GM04504 (cell line): ENCODE results near the gene WTIP.
"Not testable (repeated sequence)": the region's sequence is repeated elsewhere in the genome, so short reads cannot be mapped to it uniquely, and the experiment has no call there.

Experiments used
- DNase-seq: peaks from one replicate; pipeline ENCODE4 v3.0.0-alpha.2; 2012; ENCODE audit warnings: low read depth

WTIP gene

DNA sequence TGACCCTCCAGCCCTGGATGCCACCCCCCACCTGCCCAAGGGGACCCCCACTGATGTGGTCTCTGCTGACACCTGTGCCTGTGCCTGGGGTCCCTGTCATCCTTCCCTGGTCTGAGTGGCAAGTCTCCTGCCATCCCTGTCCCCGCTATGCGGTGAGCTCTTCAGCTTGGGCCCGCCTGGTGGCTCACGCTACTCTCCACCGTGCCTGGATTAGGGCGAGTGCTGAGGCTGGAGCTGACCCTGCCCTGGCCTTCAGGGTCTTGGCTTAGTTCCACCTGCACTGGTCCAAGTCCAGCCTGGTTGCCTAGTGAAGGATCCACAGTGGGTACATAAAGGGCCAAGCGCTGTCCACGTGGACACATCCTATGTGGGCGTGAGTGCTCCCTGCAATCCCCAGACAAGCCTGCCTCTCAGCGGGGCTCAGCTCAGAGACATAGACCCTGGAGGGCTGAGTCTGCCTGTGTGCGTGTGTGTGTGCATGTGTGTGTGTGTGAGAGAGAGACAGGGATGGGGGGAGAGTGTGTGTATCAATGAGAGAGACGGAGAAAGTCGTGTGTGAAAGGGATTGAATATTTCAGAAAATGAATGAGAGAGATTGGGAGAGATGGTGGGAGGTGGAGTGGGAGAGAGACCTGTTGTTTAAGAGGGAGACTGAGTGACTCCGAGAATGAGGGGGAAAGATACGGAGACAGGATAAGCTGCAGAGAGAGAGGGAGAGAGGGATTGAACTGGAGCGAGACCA is 22.1 kb downstream of the WTIP start:
- DNase-seq: no peak

GRCh38 chr19:34504273-34504808 is 22.8 kb downstream of the WTIP start:
- no peak for DNase-seq

GRCh38 chr19:34504809-34505291 is 23.3 kb downstream of the WTIP start:
- no peak for DNase-seq

- DNase-seq: no peak
These were observed 23.9 kb downstream of the WTIP start for GRCh38 chr19:34505321-34506025.

DNA sequence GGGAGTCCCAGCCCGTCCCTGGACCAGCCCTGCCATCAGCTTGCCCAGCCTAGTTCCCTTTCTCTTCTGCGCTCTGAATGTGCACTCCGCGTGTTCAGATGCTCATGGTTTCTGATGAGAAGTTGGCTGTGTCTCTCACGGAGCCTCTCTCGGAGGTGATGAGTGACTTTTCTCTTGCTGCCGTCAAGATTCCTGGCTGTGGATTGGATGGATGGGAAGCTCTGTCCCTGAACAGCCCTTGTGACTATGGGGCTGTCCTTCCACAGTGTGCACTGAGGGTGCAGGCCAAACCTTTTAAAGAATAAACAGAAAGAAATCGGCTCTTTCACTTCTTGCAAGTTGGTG is 24.4 kb downstream of the WTIP start:
- no peak for DNase-seq

DNA sequence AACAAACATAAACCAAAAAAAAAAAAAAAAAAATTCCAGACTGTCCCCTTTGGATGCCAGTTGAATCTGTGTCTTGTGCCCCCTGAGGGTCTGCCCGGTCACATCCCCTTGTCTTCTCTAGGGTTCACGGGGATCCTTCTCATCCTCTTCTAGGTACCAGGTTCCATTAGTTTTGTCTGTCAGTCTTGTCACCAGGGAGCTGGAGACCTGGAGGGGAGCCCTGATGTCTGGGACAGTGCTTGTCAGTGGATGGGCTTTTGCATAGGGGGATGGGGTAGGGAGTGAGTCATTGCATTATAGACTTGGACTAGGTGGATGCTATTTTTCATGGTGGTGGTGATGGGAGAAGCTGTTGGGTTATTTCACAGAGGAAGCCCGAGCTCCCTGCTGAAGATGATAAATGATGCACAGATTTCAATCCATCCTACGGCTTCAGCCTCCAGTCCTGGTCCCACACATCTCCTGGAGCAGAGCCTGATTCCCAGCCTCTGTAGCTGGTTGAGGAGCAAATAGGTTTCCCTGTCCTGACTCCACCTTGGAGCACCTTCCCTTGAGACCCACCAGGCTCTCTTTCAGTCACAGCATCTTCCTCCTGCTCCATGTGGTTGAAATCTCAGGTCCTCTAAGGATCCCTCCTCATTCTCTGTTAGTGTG is 26.0 kb downstream of the WTIP start:
- no peak for DNase-seq

DNA sequence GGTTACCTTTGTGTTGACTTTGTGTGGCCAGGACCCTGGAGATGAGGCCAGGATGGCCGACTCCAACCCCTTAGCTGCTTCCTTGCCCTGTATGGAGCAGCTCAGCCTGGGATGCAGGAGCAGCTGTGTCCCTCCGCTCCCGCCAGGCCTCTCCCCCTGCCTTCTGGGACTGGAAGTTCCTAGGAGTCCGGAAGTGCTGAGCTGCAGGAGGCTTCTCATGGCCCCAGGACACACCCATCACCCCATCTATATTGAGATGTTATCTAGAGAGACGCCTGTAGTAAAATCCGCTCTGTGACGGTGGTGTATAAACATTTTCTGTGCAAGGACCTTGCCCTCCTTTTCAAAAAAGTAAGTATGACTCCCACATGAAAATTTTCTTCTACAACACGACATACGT is 27.0 kb downstream of the WTIP start:
- DNase-seq: no peak

- not testable (repeated sequence) for DNase-seq
These were observed 29.3 kb downstream of the WTIP start for GRCh38 chr19:34510904-34511303.

DNA sequence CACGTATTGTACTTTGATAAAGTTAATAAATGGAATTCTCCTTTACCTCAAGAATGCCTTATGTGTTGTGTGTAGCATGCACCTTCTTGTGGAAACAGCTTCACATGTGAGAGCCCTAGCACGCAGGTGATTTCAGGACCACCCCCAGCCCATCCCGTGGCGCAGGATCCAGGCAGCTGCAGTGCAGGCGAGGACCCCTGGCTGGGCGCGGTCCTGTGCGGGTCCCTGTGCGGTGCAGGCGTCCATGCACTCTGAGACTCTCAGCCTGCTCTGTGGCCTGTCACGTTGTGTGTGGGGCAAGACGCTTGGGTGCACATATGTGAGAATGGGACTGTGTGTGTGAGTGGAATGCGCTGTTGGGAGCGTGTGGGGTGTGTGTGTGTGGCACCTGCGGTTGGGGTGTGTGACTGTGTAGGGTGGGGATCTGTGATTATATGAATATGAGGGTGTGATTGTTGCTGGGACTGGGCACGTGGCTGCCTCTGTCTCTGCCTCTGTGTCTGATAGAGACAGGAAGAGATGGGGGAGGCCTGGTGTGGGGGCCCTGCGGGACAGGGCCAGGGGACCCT is 30.8 kb downstream of the WTIP start:
- DNase-seq: no peak

DNA sequence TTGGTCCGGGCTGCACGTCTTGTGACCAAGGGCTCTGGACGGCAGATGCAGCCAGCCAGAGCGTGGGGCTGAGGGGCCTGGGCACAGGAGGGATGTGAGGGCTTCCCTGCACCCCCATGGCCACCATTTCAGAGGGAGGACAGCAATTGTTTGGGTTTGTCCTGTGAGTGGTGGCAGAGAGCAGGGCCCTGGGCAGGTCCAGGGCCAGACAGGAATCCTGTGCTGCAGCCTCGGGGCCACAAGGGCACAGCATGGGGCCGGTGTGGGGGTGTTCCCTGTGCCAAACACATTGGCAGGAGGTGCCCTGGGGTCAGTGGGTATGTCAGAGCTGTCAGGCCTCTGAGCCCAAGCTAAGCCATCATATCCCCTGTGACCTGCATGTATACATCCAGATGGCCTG is 32.2 kb downstream of the WTIP start:
- DNase-seq: no peak

- no peak for DNase-seq
These were observed 38.0 kb downstream of the WTIP start for GRCh38 chr19:34519602-34520001.

DNA sequence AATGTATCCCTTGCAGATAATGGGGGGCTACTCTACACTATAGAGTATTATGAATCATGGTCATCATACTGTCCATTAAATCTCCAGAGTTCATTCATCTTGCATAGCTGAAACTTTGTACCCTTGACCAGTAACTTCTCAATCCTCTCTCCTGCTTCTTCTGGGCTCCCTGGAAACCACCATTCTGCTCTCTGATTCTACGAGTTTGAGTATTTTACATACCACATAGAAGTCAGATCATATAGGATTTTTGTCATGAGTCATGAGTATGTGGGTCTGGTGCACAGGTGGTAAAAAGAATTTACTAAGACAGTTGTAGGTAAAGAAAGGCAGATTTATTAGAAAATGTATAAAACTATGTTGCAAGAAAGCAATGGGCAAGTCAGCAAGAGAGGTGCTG is 41.9 kb downstream of the WTIP start:
- no peak for DNase-seq

- no peak for DNase-seq
These were observed 43.4 kb downstream of the WTIP start for GRCh38 chr19:34525001-34525400.

GRCh38 chr19:34534206-34534605 is 52.6 kb downstream of the WTIP start:
- DNase-seq: no peak

DNA sequence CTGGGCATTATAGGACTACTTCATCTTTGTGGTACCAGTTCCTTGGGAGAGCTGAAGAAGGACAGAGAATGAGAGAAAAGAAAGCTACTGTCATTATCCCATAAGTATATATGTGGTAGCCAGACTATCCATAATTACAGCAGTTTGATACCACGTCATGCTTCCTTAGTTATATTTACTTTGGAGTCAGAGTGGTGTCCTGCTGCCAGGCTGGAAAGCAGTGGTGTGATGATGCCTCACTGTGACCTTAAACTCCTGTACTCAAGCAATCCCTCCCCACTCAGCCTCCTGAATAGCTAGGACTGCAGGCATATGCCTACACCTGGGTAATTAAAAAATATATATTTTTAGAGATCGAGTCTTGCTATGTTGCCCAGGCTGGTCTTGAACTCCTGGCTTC is 57.8 kb downstream of the WTIP start:
- DNase-seq: no peak

DNA sequence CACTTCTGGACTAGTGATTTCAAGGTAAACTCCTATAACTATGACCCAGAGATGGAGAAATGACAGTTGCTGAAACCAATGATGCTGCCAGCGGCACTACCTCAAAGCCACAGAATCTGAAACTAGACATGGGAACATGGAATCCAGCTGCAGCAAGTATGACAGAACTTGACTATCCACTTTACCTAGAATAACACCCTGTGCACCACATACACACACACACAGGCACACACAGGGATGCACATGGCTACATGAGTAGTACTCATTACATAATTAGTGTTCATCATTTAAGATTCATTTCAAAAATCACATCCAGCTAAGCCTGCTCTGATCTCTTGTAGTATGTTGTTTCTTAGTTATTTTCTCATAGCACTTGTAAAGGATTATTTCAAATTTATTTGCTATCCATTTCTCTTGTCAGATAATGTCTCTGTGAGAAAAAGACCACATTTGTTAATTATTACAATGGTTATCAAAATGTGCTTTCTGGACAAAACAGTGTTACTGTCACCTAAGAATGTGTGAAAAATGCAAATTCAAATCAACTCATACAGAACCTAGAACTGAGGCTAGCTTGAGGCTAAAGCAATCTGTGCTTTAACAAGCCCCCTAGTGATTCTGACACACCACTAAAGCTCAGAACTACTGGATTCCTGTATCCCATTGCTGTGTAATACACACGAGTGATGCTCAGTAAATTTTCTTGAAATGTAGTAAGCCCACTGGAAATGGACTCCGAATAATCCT is 59.4 kb downstream of the WTIP start:
- no peak for DNase-seq

DNA sequence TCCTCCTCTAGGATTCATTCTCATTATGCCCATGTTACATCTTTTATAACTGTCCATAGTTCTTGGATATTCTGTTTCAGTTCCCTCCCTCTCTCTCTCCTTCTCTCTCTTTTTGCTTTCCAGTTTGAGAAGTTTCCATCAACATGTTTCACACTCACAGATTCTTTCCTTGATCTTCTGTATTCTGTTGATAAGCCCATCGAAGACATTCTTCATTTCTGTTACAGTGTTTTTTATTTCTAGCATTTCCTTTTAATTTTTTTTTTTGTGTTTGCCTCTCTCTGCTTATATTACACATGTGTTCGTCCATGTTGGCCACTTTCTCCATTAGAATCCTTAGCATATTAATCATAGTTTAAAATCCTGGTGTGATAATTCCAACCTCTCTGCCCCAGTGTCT is 68.3 kb downstream of the WTIP start:
- DNase-seq: no peak

DNA sequence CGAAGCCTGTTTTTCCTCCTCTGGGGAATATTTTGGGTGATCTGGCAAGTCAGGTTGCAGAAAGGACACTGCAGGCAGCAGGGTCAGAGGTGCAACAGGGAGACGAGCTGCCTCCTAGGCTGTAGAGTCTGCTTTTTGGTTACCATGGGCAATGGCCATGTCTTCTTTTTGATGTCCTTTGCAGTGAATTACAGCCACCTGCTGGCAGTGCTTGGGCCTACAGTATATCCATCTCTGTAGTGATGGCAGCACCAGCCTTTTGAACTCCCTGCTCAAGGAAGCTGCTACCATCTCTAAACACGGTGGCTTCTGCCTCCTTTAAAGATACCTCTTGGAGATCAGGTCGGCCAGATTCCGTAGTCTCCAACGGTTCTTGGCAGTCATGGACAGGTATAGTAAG is 73.9 kb downstream of the WTIP start:
- DNase-seq: no peak

DNA sequence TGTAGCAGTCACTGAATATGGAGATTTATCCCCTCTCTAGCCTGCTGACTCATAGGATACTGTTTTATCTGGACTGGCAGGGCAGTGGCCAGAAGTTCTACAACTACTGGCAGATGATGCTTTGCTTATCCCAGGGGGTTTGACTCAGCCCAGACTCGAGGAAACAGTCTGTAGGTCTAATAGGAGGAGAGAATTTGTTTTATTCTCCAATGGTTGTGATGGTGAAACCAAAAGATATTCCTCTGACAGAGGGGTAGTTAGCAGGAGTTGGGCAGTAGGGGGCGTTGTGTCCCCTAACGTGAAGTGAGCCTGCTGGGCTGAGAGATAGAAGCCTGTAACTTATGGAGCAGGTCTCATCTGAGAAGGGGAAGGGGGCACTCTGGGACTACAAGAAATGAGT is 74.9 kb downstream of the WTIP start:
- peak; percentile 10 for DNase-seq

GRCh38 chr19:34559045-34559444 is 77.5 kb downstream of the WTIP start:
- no peak for DNase-seq

DNA sequence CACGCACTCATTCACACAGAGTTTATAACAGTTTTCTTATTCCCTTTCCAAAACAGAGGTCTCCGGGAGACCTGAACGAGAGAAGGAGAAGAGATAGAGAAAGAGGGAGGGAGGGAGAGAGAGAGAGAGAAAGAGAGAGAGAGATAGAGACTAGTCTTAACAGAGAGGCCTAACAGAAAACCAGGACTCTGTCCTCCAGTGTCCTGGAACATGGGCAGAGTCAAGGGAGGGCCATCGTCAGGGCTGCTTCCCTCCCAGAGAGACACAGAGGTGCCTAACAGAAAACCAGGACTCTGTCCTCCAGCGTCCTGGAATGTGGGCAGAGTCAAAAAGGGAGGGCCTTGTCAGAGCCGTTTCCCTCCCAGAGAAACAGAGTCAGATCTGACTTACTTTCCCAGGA is 78.7 kb downstream of the WTIP start:
- no peak for DNase-seq
